GM13976 (cell line): ENCODE measurements around the gene IL24.

Experiments
- DNase-seq: peaks from one replicate; pipeline ENCODE4 v3.0.0; 2012; ENCODE audit warnings: low spot score
- in situ Hi-C: fragments of 300-500 bp; cut with MboI; formaldehyde crosslinking; loops from one replicate; pipeline ENCODE4 v1.12.0; 2022; ENCODE audit warnings: low sequenced_read_pairs, mixed read lengths, inconsistent platforms; ENCODE audit not compliant: unreplicated experiment
- TF ChIP-seq, protein P1 (sequence below): IDR thresholded peaks from 2 replicates; pipeline ENCODE4 v1.5.1; 2012; ENCODE audit warnings: borderline replicate concordance, mild to moderate bottlenecking; ENCODE audit not compliant: insufficient read depth; ENCODE audit errors: extremely low read depth, missing control alignments, control extremely low read depth

IL24 gene

DNA sequence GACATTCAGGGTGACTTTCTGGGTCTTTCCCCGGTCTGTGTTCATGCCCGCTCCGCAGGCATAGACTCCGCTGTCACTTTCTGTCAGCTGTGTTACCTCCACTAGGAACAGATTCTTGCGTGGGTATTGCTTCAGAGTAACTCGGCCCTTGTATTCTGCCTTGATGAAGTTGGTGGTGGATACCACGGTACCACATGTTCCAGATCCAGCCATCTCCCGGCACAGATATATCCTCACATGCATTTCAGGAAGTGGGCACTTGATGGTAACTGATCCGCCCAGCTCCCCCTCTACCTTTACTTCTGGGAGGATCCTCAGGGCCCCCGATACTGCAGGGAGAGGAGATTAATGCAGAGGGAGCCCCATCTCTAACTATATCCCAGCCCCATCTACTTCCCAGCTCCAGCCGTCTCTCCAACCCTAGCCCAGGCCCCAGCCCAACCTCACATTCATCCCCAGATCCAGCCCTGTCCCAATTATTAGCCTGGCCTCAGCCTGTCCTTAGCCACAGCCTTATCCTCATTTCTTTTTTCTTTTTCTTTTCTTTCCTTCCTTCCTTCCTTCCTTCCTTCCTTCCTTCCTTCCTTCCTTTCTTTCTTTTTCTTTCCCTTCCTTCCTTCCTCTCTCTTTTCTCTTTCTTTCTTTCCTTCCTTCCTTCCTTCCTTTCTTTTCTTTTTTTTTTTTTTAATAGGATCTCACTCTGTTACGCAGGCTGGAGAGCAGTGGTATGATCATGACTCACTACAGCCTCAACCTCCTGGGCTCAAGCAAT lies 16.7 kb downstream of the IL24 start:
- in situ Hi-C loops = loop anchor here (5.0 kb wide), 1 partner anchor 177 kb away; no protein-coding TSS in a partner anchor
- TF ChIP-seq, protein P1, sequence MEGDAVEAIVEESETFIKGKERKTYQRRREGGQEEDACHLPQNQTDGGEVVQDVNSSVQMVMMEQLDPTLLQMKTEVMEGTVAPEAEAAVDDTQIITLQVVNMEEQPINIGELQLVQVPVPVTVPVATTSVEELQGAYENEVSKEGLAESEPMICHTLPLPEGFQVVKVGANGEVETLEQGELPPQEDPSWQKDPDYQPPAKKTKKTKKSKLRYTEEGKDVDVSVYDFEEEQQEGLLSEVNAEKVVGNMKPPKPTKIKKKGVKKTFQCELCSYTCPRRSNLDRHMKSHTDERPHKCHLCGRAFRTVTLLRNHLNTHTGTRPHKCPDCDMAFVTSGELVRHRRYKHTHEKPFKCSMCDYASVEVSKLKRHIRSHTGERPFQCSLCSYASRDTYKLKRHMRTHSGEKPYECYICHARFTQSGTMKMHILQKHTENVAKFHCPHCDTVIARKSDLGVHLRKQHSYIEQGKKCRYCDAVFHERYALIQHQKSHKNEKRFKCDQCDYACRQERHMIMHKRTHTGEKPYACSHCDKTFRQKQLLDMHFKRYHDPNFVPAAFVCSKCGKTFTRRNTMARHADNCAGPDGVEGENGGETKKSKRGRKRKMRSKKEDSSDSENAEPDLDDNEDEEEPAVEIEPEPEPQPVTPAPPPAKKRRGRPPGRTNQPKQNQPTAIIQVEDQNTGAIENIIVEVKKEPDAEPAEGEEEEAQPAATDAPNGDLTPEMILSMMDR = no peak
- DNase-seq = no peak

DNA sequence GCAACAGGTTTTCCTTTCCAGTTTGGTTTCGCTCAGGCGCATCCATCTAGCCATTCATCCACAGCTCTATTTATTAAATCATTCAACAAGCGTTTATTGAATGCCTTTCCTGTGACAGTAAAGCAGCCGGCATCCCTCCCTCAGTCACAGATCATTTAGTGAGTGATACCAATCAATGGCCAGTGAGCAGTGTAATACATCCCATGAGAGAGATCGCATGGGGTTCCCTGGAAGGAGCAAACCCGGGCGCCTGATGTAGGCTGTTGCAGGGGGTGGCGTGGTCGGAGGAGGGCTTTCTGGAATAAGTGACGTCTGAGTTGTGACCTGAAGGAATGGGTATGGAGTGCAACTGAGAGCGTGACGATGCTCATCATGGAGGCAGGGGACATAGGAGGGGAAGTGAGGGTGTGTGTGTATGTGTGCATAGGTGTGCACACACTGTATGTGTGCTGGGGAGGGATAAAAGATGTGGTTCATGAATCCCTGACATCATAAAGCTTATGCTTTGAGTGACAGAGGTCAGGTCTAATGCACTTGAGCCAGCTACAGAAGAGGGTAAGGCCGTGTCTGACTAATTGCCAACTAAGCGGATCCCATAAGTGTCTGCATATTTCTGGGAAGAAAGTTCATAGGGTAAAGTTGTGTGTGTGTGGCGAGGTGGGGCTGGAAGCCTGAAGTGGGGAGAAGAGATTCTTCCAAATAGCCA lies 17.9 kb downstream of the IL24 start:
- DNase-seq = no peak
- in situ Hi-C loops = no loop called here
- TF ChIP-seq, protein P1 = no peak

DNA sequence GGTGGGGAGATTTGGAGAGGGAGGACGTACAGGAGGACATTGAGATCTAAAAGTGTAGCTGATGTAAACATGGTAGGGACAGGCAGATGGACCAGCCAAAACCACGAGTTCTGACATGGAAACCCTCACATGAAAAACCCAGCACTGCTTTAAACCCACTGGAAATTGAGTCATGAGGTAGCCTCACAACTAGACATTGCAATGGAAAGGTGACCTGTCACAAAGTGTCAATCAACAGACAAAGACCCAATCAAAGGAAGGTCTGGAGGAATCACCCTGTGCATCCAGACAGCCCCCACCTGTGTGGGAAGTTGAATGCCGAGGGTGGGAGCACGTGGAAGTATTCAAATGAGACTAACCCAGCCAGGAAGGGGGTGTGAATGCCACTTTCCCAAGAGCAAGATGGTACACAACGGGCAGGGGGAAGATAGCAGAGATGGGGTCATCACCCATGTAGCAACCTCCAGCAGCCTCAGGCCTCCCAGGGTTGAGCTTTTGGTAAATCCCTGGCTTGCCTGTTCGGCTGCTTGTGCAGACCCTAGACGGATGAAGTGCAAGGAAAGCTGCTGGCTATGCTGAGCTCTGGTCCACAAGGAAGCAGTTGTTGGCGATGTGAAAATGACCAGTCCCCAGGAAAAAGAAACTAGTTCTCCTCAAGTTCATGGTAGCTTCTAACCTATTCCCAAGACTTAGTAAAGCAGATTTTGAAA lies 18.9 kb downstream of the IL24 start:
- no peak for DNase-seq
- in situ Hi-C loops = no loop called here
- TF ChIP-seq, protein P1 = no peak

DNA sequence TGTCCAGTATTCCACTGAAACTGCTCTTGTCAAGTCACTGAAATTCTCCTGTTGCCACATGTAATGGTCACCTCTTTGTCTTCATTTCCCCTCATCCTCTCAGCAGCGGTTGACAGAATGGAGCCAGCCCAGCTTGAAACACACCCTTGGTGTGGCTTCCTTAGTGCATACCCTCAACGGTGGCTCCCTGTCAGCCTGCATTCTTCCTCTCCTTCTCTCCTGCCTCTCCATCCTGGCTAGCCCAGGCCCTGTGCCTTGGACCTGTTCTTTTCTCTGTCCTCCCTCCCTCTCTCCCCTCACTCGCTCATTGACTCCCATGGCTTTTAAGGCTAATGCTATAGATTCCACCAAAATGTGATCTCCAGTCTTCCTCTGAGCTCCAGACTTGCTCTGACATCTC lies 20.8 kb downstream of the IL24 start:
- no peak for DNase-seq
- in situ Hi-C loops = no loop called here
- TF ChIP-seq, protein P1 = no peak

DNA sequence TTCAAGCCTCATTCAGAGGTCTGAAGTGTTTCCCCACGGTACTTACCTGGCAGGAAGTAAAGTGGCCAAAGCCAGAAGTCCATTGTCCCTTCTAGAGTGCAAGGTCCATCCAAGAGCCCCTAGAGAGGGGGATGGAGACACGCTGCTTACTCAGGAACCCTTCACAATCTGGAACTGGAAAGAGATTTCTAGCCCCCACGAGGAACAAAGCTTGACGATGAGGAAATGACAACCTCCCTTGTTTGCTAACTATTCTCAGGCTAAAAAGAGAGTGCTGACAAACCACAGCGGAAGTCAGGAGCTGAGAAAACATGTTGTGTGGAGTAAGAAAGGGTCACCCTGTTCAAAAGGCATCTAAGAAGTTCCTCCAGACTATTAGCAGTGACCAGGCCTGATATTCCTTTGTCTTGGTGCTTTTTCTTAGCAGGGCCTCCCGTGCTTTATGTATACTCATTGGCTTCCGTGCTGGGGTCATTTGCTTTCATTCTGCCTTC lies 24.6 kb downstream of the IL24 start, which contains the start of gene FCMR:
TSS of gene FCMR (minus strand) at position 170 of the 494 bp plus-strand sequence. CDS start at position 83, 87 bp downstream.
- in situ Hi-C loops = no loop called here
- TF ChIP-seq, protein P1 = no peak
- DNase-seq = no peak

DNA sequence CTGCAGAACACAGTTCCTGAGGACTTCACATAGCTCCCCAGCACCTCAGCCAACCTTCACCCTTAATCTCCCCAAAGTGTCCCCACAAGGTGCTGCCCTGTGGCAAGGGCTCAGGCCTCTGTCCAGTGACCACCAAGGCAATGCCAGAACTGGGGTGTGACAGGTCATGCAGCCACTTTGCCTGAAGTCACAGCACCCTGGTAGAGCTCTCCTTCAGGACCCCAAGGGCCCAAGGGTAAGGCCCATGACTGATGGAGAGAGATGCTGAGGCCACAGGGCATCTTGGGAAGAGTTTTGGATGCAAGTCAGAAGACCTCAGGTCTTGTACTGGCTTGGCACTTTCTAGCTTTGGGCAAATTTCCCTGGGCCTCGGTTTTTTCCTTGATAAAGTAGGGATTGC lies 25.3 kb downstream of the IL24 start:
- TF ChIP-seq, protein P1 = no peak
- no peak for DNase-seq
- in situ Hi-C loops = no loop called here
